ENCODE results near the gene UGCG.

UGCG gene

DNA sequence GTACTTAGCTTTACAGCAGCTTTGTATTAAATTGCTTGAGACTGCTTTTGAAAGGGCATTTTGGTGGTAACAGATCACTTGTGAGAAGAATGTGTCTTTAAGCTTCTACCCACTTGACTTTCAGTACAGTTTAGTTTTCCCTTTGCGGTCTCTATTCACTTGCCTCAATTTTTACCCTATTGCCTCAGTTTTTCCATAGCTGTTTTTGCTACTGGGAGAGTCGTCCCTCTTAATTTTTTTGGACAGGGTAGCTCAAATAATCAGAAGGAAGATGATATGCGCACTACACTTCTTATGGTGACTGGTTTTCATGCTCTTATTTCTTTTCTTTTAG lies 18.8 kb downstream of the UGCG start:
- H2BK5ac ChIP-seq (ENCODE audit: low read length) = no peak overlapping the region
- H3K4me3 ChIP-seq (ENCODE audit: low read length) = no peak overlapping the region
- no peak overlapping the region for H2BK120ac ChIP-seq (ENCODE audit: low read depth, low read length)
- peaks cover 9% of the 10 kb centered on the region for H3K79me1 ChIP-seq (ENCODE audit: low read length)
- H3K4me2 ChIP-seq (ENCODE audit: low read length) = no peak overlapping the region
- no peak overlapping the region for H4K8ac ChIP-seq (ENCODE audit: low read depth, low read length)
- H2BK15ac ChIP-seq (replicated peaks; ENCODE audit: low read depth) = no peak overlapping the region
- WGBS (ENCODE audit: extremely low coverage, insufficient coverage, low lambda C conversion rate) = no CpG with 5 or more reads among the region's 3 CpGs
- H3K27me3 ChIP-seq (ENCODE audit: insufficient read depth, low read length, poor library complexity) = no peaks in the 10 kb centered on the region
- no peak overlapping the region for H3K18ac ChIP-seq (ENCODE audit: low read length)
- H3K36me3 ChIP-seq (ENCODE audit: control insufficient read depth, insufficient read depth, low read length) = no peaks in the 10 kb centered on the region
- H2AK5ac ChIP-seq (ENCODE audit: low read length) = no peak overlapping the region
- no peak overlapping the region for H3K56ac ChIP-seq (ENCODE audit: low read length)
- H4K5ac ChIP-seq (ENCODE audit: low read length) = no peak overlapping the region
- H3K4ac ChIP-seq (ENCODE audit: low read depth, low read length) = no peak overlapping the region
- no peaks in the 10 kb centered on the region for H3K4me1 ChIP-seq (ENCODE audit: control insufficient read depth, low read depth, low read length)
- H3K9ac ChIP-seq (ENCODE audit: low read length) = no peak overlapping the region
- DNase-seq = no peak
- H3K23ac ChIP-seq (ENCODE audit: low read length) = no peak overlapping the region
- H3K27ac ChIP-seq (ENCODE audit: low read depth, low read length) = no peak overlapping the region
- peaks cover 32% of the 10 kb centered on the region for H3K79me2 ChIP-seq (ENCODE audit: control insufficient read depth, insufficient read depth, low read length)

DNA sequence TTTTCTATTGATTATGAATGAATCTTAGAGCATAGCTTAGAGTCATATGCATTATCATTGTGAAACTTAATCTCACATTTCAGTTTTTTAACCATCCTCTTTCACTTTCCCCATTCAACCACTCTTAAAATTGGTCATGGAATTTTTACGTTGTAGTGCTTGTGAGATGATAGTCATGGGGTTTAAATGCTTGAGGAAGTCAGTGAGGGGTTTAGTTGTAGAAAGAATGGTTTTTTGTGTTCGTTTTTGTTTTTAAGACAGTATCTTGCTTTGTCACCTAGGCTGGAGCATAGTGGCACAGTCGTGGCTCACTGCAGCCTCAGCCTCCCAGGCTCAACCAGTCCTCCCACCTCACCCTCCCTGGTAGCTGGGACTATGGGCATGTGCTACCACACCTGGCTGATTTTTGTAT lies 19.6 kb downstream of the UGCG start:
- Histone ChIP-seq H2AK5ac (ENCODE audit: low read length) (no peak overlapping the region), H3K79me2 (ENCODE audit: control insufficient read depth, insufficient read depth, low read length) (peaks cover 25% of the 10 kb centered on the region), H2BK15ac (replicated peaks; ENCODE audit: low read depth) (no peak overlapping the region), H3K56ac (ENCODE audit: low read length) (no peak overlapping the region), H3K4me2 (ENCODE audit: low read length) (no peak overlapping the region), H4K8ac (ENCODE audit: low read depth, low read length) (no peak overlapping the region), H3K4ac (ENCODE audit: low read depth, low read length) (no peak overlapping the region), H3K27ac (ENCODE audit: low read depth, low read length) (no peak overlapping the region), H3K36me3 (ENCODE audit: control insufficient read depth, insufficient read depth, low read length) (no peaks in the 10 kb centered on the region), H2BK120ac (ENCODE audit: low read depth, low read length) (no peak overlapping the region), H4K5ac (ENCODE audit: low read length) (no peak overlapping the region), H3K9ac (ENCODE audit: low read length) (no peak overlapping the region), H3K27me3 (ENCODE audit: insufficient read depth, low read length, poor library complexity) (no peaks in the 10 kb centered on the region), H3K4me1 (ENCODE audit: control insufficient read depth, low read depth, low read length) (no peaks in the 10 kb centered on the region), H3K79me1 (ENCODE audit: low read length) (peaks cover 8% of the 10 kb centered on the region), H3K23ac (ENCODE audit: low read length) (no peak overlapping the region), H3K18ac (ENCODE audit: low read length) (no peak overlapping the region), H3K4me3 (ENCODE audit: low read length) (no peak overlapping the region), H2BK5ac (ENCODE audit: low read length) (no peak overlapping the region)
- no CpG with 5 or more reads among the region's 3 CpGs for WGBS (ENCODE audit: extremely low coverage, insufficient coverage, low lambda C conversion rate)
- DNase-seq = no peak

DNA sequence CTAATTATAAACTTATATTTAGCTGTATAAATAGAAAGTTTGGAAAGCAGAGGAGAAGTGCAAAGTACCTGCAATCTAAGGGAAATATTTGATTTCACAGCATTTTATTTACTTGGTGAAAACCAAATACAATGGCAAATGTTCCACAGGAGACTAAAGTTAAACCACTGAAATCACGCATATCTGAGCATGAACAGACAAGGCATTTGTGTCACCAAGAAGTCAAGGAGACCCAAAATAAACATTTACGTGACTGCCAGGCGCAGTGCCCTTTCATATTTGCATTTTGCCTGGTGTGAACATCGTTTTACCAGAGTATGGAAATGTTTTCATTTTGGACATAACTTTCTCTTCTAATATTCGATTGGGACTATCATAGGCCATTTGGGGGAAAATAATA lies 20.6 kb downstream of the UGCG start:
- Histone ChIP-seq H2BK15ac (replicated peaks; ENCODE audit: low read depth) (no peak overlapping the region), H3K4me2 (ENCODE audit: low read length) (no peak overlapping the region), H3K56ac (ENCODE audit: low read length) (no peak overlapping the region), H3K36me3 (ENCODE audit: control insufficient read depth, insufficient read depth, low read length) (no peaks in the 10 kb centered on the region), H4K8ac (ENCODE audit: low read depth, low read length) (no peak overlapping the region), H3K23ac (ENCODE audit: low read length) (no peak overlapping the region), H3K18ac (ENCODE audit: low read length) (no peak overlapping the region), H2AK5ac (ENCODE audit: low read length) (no peak overlapping the region), H3K4me1 (ENCODE audit: control insufficient read depth, low read depth, low read length) (no peaks in the 10 kb centered on the region), H3K4me3 (ENCODE audit: low read length) (no peak overlapping the region), H3K9ac (ENCODE audit: low read length) (no peak overlapping the region), H3K27me3 (ENCODE audit: insufficient read depth, low read length, poor library complexity) (no peaks in the 10 kb centered on the region), H2BK5ac (ENCODE audit: low read length) (no peak overlapping the region), H3K4ac (ENCODE audit: low read depth, low read length) (no peak overlapping the region), H2BK120ac (ENCODE audit: low read depth, low read length) (no peak overlapping the region), H3K79me1 (ENCODE audit: low read length) (peaks cover 8% of the 10 kb centered on the region), H3K27ac (ENCODE audit: low read depth, low read length) (no peak overlapping the region), H4K5ac (ENCODE audit: low read length) (no peak overlapping the region), H3K79me2 (ENCODE audit: control insufficient read depth, insufficient read depth, low read length) (peaks cover 18% of the 10 kb centered on the region)
- no peak for DNase-seq
- WGBS (ENCODE audit: extremely low coverage, insufficient coverage, low lambda C conversion rate) = no CpG with 5 or more reads among the region's 5 CpGs

DNA sequence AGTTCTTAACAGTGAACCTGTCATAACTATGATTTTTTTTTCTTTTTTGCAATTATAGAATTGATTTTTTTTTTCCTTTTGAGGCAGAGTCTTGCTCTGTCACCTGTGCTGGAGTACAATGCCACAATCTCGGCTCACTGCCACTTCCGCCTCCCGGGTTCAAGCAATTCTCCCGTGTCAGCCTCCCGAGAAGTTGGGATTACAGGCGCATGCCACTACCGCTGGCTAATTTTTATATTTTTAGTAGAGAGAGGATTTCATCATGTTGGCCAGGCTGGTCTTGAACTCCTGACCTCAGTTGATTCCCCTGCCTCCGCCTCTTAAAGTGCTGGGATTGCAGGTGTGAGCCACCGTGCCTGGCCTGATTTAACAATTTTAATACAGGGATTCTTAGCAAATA lies 21.4 kb downstream of the UGCG start:
- Histone ChIP-seq H3K4me3 (ENCODE audit: low read length) (no peak overlapping the region), H4K8ac (ENCODE audit: low read depth, low read length) (no peak overlapping the region), H3K36me3 (ENCODE audit: control insufficient read depth, insufficient read depth, low read length) (no peaks in the 10 kb centered on the region), H3K23ac (ENCODE audit: low read length) (no peak overlapping the region), H3K18ac (ENCODE audit: low read length) (no peak overlapping the region), H3K4me2 (ENCODE audit: low read length) (no peak overlapping the region), H3K27ac (ENCODE audit: low read depth, low read length) (no peak overlapping the region), H3K79me2 (ENCODE audit: control insufficient read depth, insufficient read depth, low read length) (peaks cover 12% of the 10 kb centered on the region), H2BK15ac (replicated peaks; ENCODE audit: low read depth) (no peak overlapping the region), H3K4me1 (ENCODE audit: control insufficient read depth, low read depth, low read length) (no peaks in the 10 kb centered on the region), H3K79me1 (ENCODE audit: low read length) (peaks cover 3% of the 10 kb centered on the region), H2BK120ac (ENCODE audit: low read depth, low read length) (no peak overlapping the region), H2AK5ac (ENCODE audit: low read length) (no peak overlapping the region), H3K4ac (ENCODE audit: low read depth, low read length) (no peak overlapping the region), H2BK5ac (ENCODE audit: low read length) (no peak overlapping the region), H3K9ac (ENCODE audit: low read length) (no peak overlapping the region), H3K56ac (ENCODE audit: low read length) (no peak overlapping the region), H3K27me3 (ENCODE audit: insufficient read depth, low read length, poor library complexity) (no peaks in the 10 kb centered on the region), H4K5ac (ENCODE audit: low read length) (no peak overlapping the region)
- no peak for DNase-seq
- WGBS (ENCODE audit: extremely low coverage, insufficient coverage, low lambda C conversion rate) = no CpG with 5 or more reads among the region's 9 CpGs

DNA sequence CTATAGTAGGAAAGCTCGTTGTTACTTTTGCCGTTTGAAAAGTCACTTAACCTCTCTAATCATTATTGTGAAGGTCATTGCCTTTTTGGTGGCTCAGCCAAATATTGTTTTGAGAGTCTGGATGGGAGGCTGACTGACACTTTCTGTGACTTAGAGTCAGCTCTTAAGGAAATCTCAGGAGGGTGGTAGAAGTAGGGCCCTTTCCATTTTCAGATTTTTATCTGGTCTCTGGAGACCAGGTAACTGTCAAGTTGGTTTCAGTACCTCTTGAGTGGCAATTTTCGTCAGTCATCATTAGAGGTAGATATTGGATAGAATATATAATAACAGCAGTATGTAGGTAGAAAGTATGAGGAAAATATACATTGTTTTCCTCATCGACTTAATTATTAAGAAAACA lies 23.3 kb downstream of the UGCG start:
- Histone ChIP-seq H2BK5ac (ENCODE audit: low read length) (no peak overlapping the region), H3K79me2 (ENCODE audit: control insufficient read depth, insufficient read depth, low read length) (peaks cover 5% of the 10 kb centered on the region), H3K23ac (ENCODE audit: low read length) (no peak overlapping the region), H3K56ac (ENCODE audit: low read length) (no peak overlapping the region), H4K5ac (ENCODE audit: low read length) (no peak overlapping the region), H3K9ac (ENCODE audit: low read length) (no peak overlapping the region), H3K18ac (ENCODE audit: low read length) (no peak overlapping the region), H3K4me1 (ENCODE audit: control insufficient read depth, low read depth, low read length) (no peaks in the 10 kb centered on the region), H2BK15ac (replicated peaks; ENCODE audit: low read depth) (no peak overlapping the region), H3K4me2 (ENCODE audit: low read length) (no peak overlapping the region), H3K4ac (ENCODE audit: low read depth, low read length) (no peak overlapping the region), H4K8ac (ENCODE audit: low read depth, low read length) (no peak overlapping the region), H3K79me1 (ENCODE audit: low read length) (peaks cover 2% of the 10 kb centered on the region), H2BK120ac (ENCODE audit: low read depth, low read length) (no peak overlapping the region), H3K27me3 (ENCODE audit: insufficient read depth, low read length, poor library complexity) (no peaks in the 10 kb centered on the region), H2AK5ac (ENCODE audit: low read length) (no peak overlapping the region), H3K36me3 (ENCODE audit: control insufficient read depth, insufficient read depth, low read length) (no peaks in the 10 kb centered on the region), H3K4me3 (ENCODE audit: low read length) (no peak overlapping the region), H3K27ac (ENCODE audit: low read depth, low read length) (no peak overlapping the region)
- DNase-seq = no peak
- no CpG with 5 or more reads among the region's 4 CpGs for WGBS (ENCODE audit: extremely low coverage, insufficient coverage, low lambda C conversion rate)

DNA sequence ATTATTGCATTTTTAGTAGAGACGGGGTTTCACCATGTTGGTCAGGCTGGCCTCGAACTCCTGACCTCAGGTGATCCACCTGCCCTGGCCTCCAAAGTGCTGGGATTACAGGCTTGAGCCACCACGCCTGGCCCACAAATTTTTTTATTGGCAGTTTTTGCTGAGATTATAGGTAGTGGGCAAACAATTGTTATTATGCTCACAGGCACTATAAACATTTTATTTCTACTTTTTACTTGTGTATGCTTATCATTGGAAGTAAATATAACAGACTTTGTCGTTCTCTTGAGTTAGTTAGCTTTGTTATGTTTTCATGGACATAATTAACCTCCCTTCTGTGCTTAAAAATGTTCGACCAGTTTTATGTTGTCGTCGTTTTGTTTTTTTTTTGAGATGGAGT lies 23.9 kb downstream of the UGCG start:
- no peak overlapping the region for H3K9ac ChIP-seq (ENCODE audit: low read length)
- DNase-seq = no peak
- no peak overlapping the region for H2BK120ac ChIP-seq (ENCODE audit: low read depth, low read length)
- H4K5ac ChIP-seq (ENCODE audit: low read length) = no peak overlapping the region
- H4K8ac ChIP-seq (ENCODE audit: low read depth, low read length) = no peak overlapping the region
- no peak overlapping the region for H3K18ac ChIP-seq (ENCODE audit: low read length)
- no peak overlapping the region for H2BK5ac ChIP-seq (ENCODE audit: low read length)
- H3K79me2 ChIP-seq (ENCODE audit: control insufficient read depth, insufficient read depth, low read length) = peaks cover 3% of the 10 kb centered on the region
- no peak overlapping the region for H2BK15ac ChIP-seq (replicated peaks; ENCODE audit: low read depth)
- H3K4ac ChIP-seq (ENCODE audit: low read depth, low read length) = no peak overlapping the region
- H3K56ac ChIP-seq (ENCODE audit: low read length) = no peak overlapping the region
- H3K27me3 ChIP-seq (ENCODE audit: insufficient read depth, low read length, poor library complexity) = no peaks in the 10 kb centered on the region
- H3K27ac ChIP-seq (ENCODE audit: low read depth, low read length) = no peak overlapping the region
- H3K4me1 ChIP-seq (ENCODE audit: control insufficient read depth, low read depth, low read length) = no peaks in the 10 kb centered on the region
- H3K23ac ChIP-seq (ENCODE audit: low read length) = no peak overlapping the region
- H3K36me3 ChIP-seq (ENCODE audit: control insufficient read depth, insufficient read depth, low read length) = no peaks in the 10 kb centered on the region
- H3K79me1 ChIP-seq (ENCODE audit: low read length) = no peaks in the 10 kb centered on the region
- no peak overlapping the region for H2AK5ac ChIP-seq (ENCODE audit: low read length)
- H3K4me3 ChIP-seq (ENCODE audit: low read length) = no peak overlapping the region
- no CpG with 5 or more reads among the region's 7 CpGs for WGBS (ENCODE audit: extremely low coverage, insufficient coverage, low lambda C conversion rate)
- H3K4me2 ChIP-seq (ENCODE audit: low read length) = no peak overlapping the region

All from mesendoderm (in vitro differentiated cells).